H1 (cell line): ENCODE measurements around the gene ARGLU1.

Source experiments
- BACH1 ChIP-seq: IDR thresholded peaks from 2 replicates; pipeline ENCODE4 v1.6.1; 2012; ENCODE audit warnings: low read length, improper control_type of control experiment
- CREB1 ChIP-seq: IDR thresholded peaks from 2 replicates; pipeline ENCODE4 v1.6.1; 2012; ENCODE audit warnings: inconsistent platforms
- CTCF ChIP-seq, 3 experiments: IDR thresholded peaks; 1 replicate in 2 of 3; 2 replicates in 1 of 3; pipeline versions ENCODE4 v1.5.1 to v1.6.1; 2011; ENCODE audit warnings: low read length in 3 of 3, mild to moderate bottlenecking in 3 of 3, inconsistent platforms in 2 of 3, low read depth in 1 of 3, moderate library complexity in 1 of 3; ENCODE audit not compliant: insufficient read depth in 1 of 3; ENCODE audit errors: control extremely low read depth in 1 of 3
- EGR1 ChIP-seq: IDR thresholded peaks from 2 replicates; pipeline ENCODE4 v1.6.1; 2011; ENCODE audit warnings: low read depth, low read length, borderline replicate concordance
- EP300 ChIP-seq, 2 experiments: IDR thresholded peaks; 1 replicate in 1 of 2; 2 replicates in 1 of 2; pipeline ENCODE4 v1.6.1; 2011 to 2012; ENCODE audit warnings: low read depth in 2 of 2, low read length in 2 of 2, mild to moderate bottlenecking in 2 of 2, borderline replicate concordance in 1 of 2, inconsistent platforms in 1 of 2, moderate library complexity in 1 of 2
- POLR2A ChIP-seq, 2 experiments: IDR thresholded peaks; 1 replicate in 1 of 2; 2 replicates in 1 of 2; pipeline ENCODE4 v1.6.1; 2011; ENCODE audit warnings: low read depth in 2 of 2, low read length in 2 of 2, mild to moderate bottlenecking in 2 of 2; ENCODE audit errors: control extremely low read depth in 1 of 2

GRCh38 chr13:106527445-106527801 lies 40.5 kb downstream of the ARGLU1 start:
- TF ChIP-seq POLR2A (IDR thresholded peaks at IDR 0.05; ENCODE audit: control extremely low read depth in 1 of 2, low read depth in 2 of 2, low read length in 2 of 2) (no peak), BACH1 (no peak), EGR1 (no peak), CREB1 (no peak), EP300 (IDR thresholded peaks at IDR 0.05; ENCODE audit: borderline replicate concordance in 1 of 2, low read depth in 2 of 2, low read length in 2 of 2) (no peak), CTCF (IDR thresholded peaks at IDR 0.05; ENCODE audit: control extremely low read depth in 1 of 3, insufficient read depth in 1 of 3, low read depth in 1 of 3, low read length in 3 of 3) (no peak)
